Fibroblast of lung (primary cell): ENCODE results near the gene NTMT1. TPM values are rescaled to one million over a fixed set of nuclear protein-coding genes. Genes with fewer than 3 reads are reported as not detected.

ENCODE experiments used
- DNase-seq, 2 donors: peaks; one replicate each; pipeline versions ENCODE4 v3.0.0 to v3.0.0-alpha.2; 2010; ENCODE audit warnings: low read depth in 2 of 2
- H2AFZ ChIP-seq: 2 replicates; pipeline ENCODE4 v1.5.1; 2012; ENCODE audit warnings: low read length, control low read depth, inconsistent platforms
- H3K27ac ChIP-seq: 2 replicates; pipeline ENCODE4 v1.5.1; 2011; ENCODE audit warnings: low read length, control low read depth; ENCODE audit not compliant: insufficient read depth
- H3K27me3 ChIP-seq: 2 replicates; pipeline ENCODE4 v1.5.1; 2011; ENCODE audit warnings: mild to moderate bottlenecking, low read length; ENCODE audit not compliant: control insufficient read depth, insufficient read depth
- H3K36me3 ChIP-seq: 2 replicates; pipeline ENCODE4 v1.5.1; 2011; ENCODE audit warnings: low read length; ENCODE audit not compliant: control insufficient read depth, insufficient read depth
- H3K4me1 ChIP-seq: 2 replicates; pipeline ENCODE4 v1.5.1; 2011; ENCODE audit warnings: low read length; ENCODE audit not compliant: control insufficient read depth, insufficient read depth; ENCODE audit errors: extremely low read depth
- H3K4me2 ChIP-seq: 2 replicates; pipeline ENCODE4 v1.5.1; 2011; ENCODE audit warnings: low read length, control low read depth; ENCODE audit not compliant: insufficient read depth; ENCODE audit errors: extremely low read depth
- H3K4me3 ChIP-seq, 4 experiments: fragments of 200-600 bp in 1 of 4; sonication (generic) in 1 of 4; replicated peaks in 1 of 4; 2 replicates each; pipeline ENCODE4 v1.5.1; 2011 to 2016; ENCODE audit warnings: low read length in 4 of 4, low read depth in 3 of 4, mild to moderate bottlenecking in 3 of 4, control low read depth in 2 of 4, inconsistent platforms in 1 of 4, mixed read lengths in 1 of 4; ENCODE audit not compliant: insufficient read depth in 1 of 4; ENCODE audit errors: control extremely low read depth in 1 of 4
- H3K79me2 ChIP-seq: 2 replicates; pipeline ENCODE4 v1.5.1; 2012; ENCODE audit warnings: mild to moderate bottlenecking, low read length, inconsistent platforms; ENCODE audit not compliant: control insufficient read depth, insufficient read depth
- H3K9ac ChIP-seq: 2 replicates; pipeline ENCODE4 v1.5.1; 2011; ENCODE audit warnings: mild to moderate bottlenecking, low read length, control low read depth; ENCODE audit not compliant: insufficient read depth
- H3K9me3 ChIP-seq: 2 replicates; pipeline ENCODE4 v1.5.1; 2012; ENCODE audit warnings: low read depth, low read length; ENCODE audit not compliant: control insufficient read depth, insufficient read depth
- H4K20me1 ChIP-seq: 2 replicates; pipeline ENCODE4 v1.5.1; 2011; ENCODE audit warnings: low read length; ENCODE audit not compliant: control insufficient read depth, insufficient read depth; ENCODE audit errors: extremely low read depth
- CTCF ChIP-seq, 2 donors: IDR thresholded peaks in 1 of 2; conservative IDR thresholded peaks in 1 of 2; 1 replicate in 1 of 2; 2 replicates in 1 of 2; pipeline ENCODE4 v1.5.1; 2011 to 2012; ENCODE audit warnings: low read length in 2 of 2, control low read depth in 1 of 2, inconsistent platforms in 1 of 2, low read depth in 1 of 2, mild to moderate bottlenecking in 1 of 2
- EZH2 ChIP-seq: IDR thresholded peaks from 2 replicates; pipeline ENCODE4 v1.5.1; 2012; ENCODE audit warnings: low read length, control low read depth, mild to moderate bottlenecking; ENCODE audit errors: missing control alignments
- polyA plus RNA-seq, 2 donors: library from polyadenylated mRNA; depleted of rRNA in 1 of 2; stranded (reverse) in 1 of 2; unstranded in 1 of 2; fragments of >200 nt; gene quantifications; 2 replicates each; pipeline ENCODE4 v1.2.1, GENCODE V29; 2011 to 2012; ENCODE audit warnings: missing spikeins in 1 of 2
- total RNA-seq: library from RNA; depleted of rRNA; stranded (reverse); fragments of >200 nt; gene quantifications from 2 replicates; pipeline ENCODE4 v1.2.1, GENCODE V29; 2014

NTMT1 gene
- total and polyA plus RNA-seq, 2 donors (not counting 1 experiment from before 2014, with no cell fraction given): 34.2 to 51.9 TPM

GRCh38 chr9:129654554-129655040 is 28.6 kb downstream of the NTMT1 start:
- H3K9ac ChIP-seq: no peak overlapping the region
- no peak overlapping the region for H3K27ac ChIP-seq
- H2AFZ ChIP-seq: no peak overlapping the region
- DNase-seq: no peak
- no peaks in the 10 kb centered on the region for H3K9me3 ChIP-seq
- TF ChIP-seq EZH2 (no peak), CTCF (conservative IDR thresholded peaks at IDR 0.05 in 1 of 2, IDR thresholded peaks at IDR 0.05 in 1 of 2; ENCODE audit: low read depth in 1 of 2, low read length in 2 of 2) (no peak)
- H3K36me3 ChIP-seq: no peaks in the 10 kb centered on the region
- H3K79me2 ChIP-seq: no peaks in the 10 kb centered on the region
- peaks cover 11% of the 10 kb centered on the region for H3K4me1 ChIP-seq
- H3K27me3 ChIP-seq: no peaks in the 10 kb centered on the region
- no peak overlapping the region for H3K4me3 ChIP-seq
- H3K4me2 ChIP-seq: no peak overlapping the region
- H4K20me1 ChIP-seq: no peaks in the 10 kb centered on the region

GRCh38 chr9:129655154-129655553 is 29.2 kb downstream of the NTMT1 start:
- no peaks in the 10 kb centered on the region for H4K20me1 ChIP-seq
- H3K4me3 ChIP-seq: no peak overlapping the region
- DNase-seq: no peak
- no peaks in the 10 kb centered on the region for H3K79me2 ChIP-seq
- H3K9me3 ChIP-seq: no peaks in the 10 kb centered on the region
- H3K4me1 ChIP-seq: peaks cover 6% of the 10 kb centered on the region
- H3K4me2 ChIP-seq: no peak overlapping the region
- no peak overlapping the region for H3K9ac ChIP-seq
- no peak overlapping the region for H2AFZ ChIP-seq
- TF ChIP-seq EZH2 (no peak), CTCF (conservative IDR thresholded peaks at IDR 0.05 in 1 of 2, IDR thresholded peaks at IDR 0.05 in 1 of 2; ENCODE audit: low read depth in 1 of 2, low read length in 2 of 2) (no peak)
- H3K36me3 ChIP-seq: no peaks in the 10 kb centered on the region
- H3K27ac ChIP-seq: no peak overlapping the region
- no peaks in the 10 kb centered on the region for H3K27me3 ChIP-seq

GRCh38 chr9:129655696-129656095 is 29.7 kb downstream of the NTMT1 start:
- no peak for TF ChIP-seq CTCF (conservative IDR thresholded peaks at IDR 0.05 in 1 of 2, IDR thresholded peaks at IDR 0.05 in 1 of 2; ENCODE audit: low read depth in 1 of 2, low read length in 2 of 2)
- no peak for TF ChIP-seq EZH2
- Histone ChIP-seq H3K9me3 (no peaks in the 10 kb centered on the region), H3K9ac (no peak overlapping the region), H3K4me1 (peaks cover 5% of the 10 kb centered on the region), H4K20me1 (no peaks in the 10 kb centered on the region), H3K4me3 (no peak overlapping the region), H3K79me2 (no peaks in the 10 kb centered on the region), H3K27ac (no peak overlapping the region), H3K36me3 (no peaks in the 10 kb centered on the region), H2AFZ (no peak overlapping the region), H3K4me2 (no peak overlapping the region), H3K27me3 (no peaks in the 10 kb centered on the region)
- no peak for DNase-seq
